Adrenal gland (tissue), 12 donors: ENCODE results near the gene CCNO. TPM values are rescaled to one million over a fixed set of nuclear protein-coding genes. Genes with fewer than 3 reads are reported as not detected.

Source experiments
- DNase-seq, 7 donors: peaks; one replicate each; pipeline ENCODE4 v3.0.0-alpha.2; 2019 to 2020
- H3K27ac ChIP-seq, 5 donors: fragments of 200-600 bp; sonication (generic) in 4 of 5; 1 replicate in 3 of 5; 2 replicates in 2 of 5; pipeline versions ENCODE4 v1.5.1 to v1.8.0; 2016 to 2020; ENCODE audit warnings: mild to moderate bottlenecking in 1 of 5
- H3K27me3 ChIP-seq: fragments of 200-600 bp; 2 replicates; pipeline ENCODE4 v1.8.0; 2021
- H3K36me3 ChIP-seq, 2 donors: fragments of 200-600 bp; replicated peaks in 1 of 2; 1 replicate in 1 of 2; 2 replicates in 1 of 2; pipeline versions ENCODE4 v1.5.1 to v1.8.0; 2018 to 2022
- H3K4me1 ChIP-seq, 2 donors: fragments of 200-600 bp; replicated peaks in 1 of 2; 1 replicate in 1 of 2; 2 replicates in 1 of 2; pipeline versions ENCODE4 v1.5.1 to v1.8.0; 2018 to 2021
- H3K4me3 ChIP-seq, 4 donors: fragments of 200-600 bp; sonication (generic) in 3 of 4; one replicate each; pipeline ENCODE4 v1.5.1; 2016 to 2018
- H3K9me3 ChIP-seq, 3 donors: fragments of 200-600 bp; sonication (generic) in 1 of 3; replicated peaks in 1 of 3; 1 replicate in 2 of 3; 2 replicates in 1 of 3; pipeline versions ENCODE4 v1.5.1 to v1.8.0; 2016 to 2021
- CTCF ChIP-seq, 6 experiments: fragments of 450-650 bp in 4 of 6; fragments of 200-600 bp in 2 of 6; sonication (generic) in 1 of 6; IDR thresholded peaks; 1 replicate in 5 of 6; 2 replicates in 1 of 6; pipeline versions ENCODE4 v1.5.1 to v1.8.0; 2016 to 2021; ENCODE audit warnings: antibody characterized with exemption in 6 of 6, mild to moderate bottlenecking in 2 of 6, moderate library complexity in 1 of 6
- POLR2A ChIP-seq, 2 donors: fragments of 450-650 bp; IDR thresholded peaks; one replicate each; pipeline ENCODE4 v1.6.1; 2017; ENCODE audit warnings: antibody characterized with exemption in 2 of 2, mild to moderate bottlenecking in 2 of 2, moderate library complexity in 1 of 2
- WGBS, 4 donors: extraction: QIAGEN DNeasy Blood & Tissue Kit in 2 of 4; methylation state at CpG; one replicate each; pipeline versions ENCODE4 v1.1.5 to v1.1.7; 2013 to 2017; 5-methylcytosine and 5-hydroxymethylcytosine counted together
- intact Hi-C, 2 donors: fragments of 100-400 bp; cut with DNase I; formaldehyde crosslinking; loops; one replicate each; pipeline versions ENCODE4 v1.14.1 to v1.15.0; 2022 to 2023
- polyA plus RNA-seq, 3 donors: library from polyadenylated mRNA; stranded (reverse); fragments of 200-250 nt in 2 of 3; fragments of 350-450 nt in 1 of 3; fragmentation: Illumina TruSeq in 1 of 3; extraction: RNeasy Lipid Tissue Mini Kit (QIAGEN cat#74804) in 1 of 3; gene quantifications; one replicate each; pipeline ENCODE4 v1.2.3, GENCODE V29; 2013 to 2014
- total RNA-seq, 9 donors: library from RNA; depleted of rRNA in 4 of 9; stranded (reverse); fragments of >200 nt in 4 of 9; fragments of 120-200 nt in 1 of 9; fragmentation: NEBNext Ultra II Directional in 1 of 9; extraction: Animal tissue kit (Norgen Biotek cat#: 25700) in 1 of 9; gene quantifications; one replicate each; pipeline versions ENCODE4 v1.1.0 to v1.2.4, GENCODE V29; 2013 to 2023
- donor health status: healthy with polysubstance abuse.
- donor health status: Bipolar disorder and iron deficiency.
- donor health status: DM: yes; HTN: yes; CAD: no.
- donor health status: DM: no; HTN: no; CAD: no.
- donor health status: DM: no; HTN: no; CAD: no.
- donor health status: DM: yes; HTN: yes; CAD: no.

Gene CCNO
- total and polyA plus RNA-seq, 12 donors = 0.06 to 1.1 (median 0.80) TPM; not detected in 3

GRCh38 chr5:55219770-55220169 lies 13.6 kb downstream of the CCNO start:
- WGBS, 4 donors = 88 to 97% (median 90%) methylated on average over 3 of the region's 3 CpGs
- H3K27ac ChIP-seq = no peak overlapping the region
- no peaks in the 10 kb centered on the region for H3K36me3 ChIP-seq
- DNase-seq = no peak
- TF ChIP-seq CTCF (IDR thresholded peaks at IDR 0.05) (no peak), POLR2A (IDR thresholded peaks at IDR 0.05) (no peak)
- peaks cover 51% of the 10 kb centered on the region for H3K27me3 ChIP-seq
- H3K4me1 ChIP-seq = peaks cover 4 to 6% of the 10 kb centered on the region in 2 donors
- intact Hi-C loops = loop anchor here in 1 of 2 donors (10.0 kb wide), 1 partner anchor 45 kb away; the partner anchor contains the start of gene CDC20B
- H3K9me3 ChIP-seq = no peaks in the 10 kb centered on the region
- no peak overlapping the region for H3K4me3 ChIP-seq

- no peak for TF ChIP-seq CTCF (IDR thresholded peaks at IDR 0.05)
- WGBS, 4 donors = 43 to 70% (median 59%) methylated on average over 4 of the region's 4 CpGs
- H3K4me3 ChIP-seq = no peak overlapping the region
- H3K4me1 ChIP-seq = peaks cover 4 to 6% of the 10 kb centered on the region in 2 donors
- intact Hi-C loops = no loop called here
- H3K36me3 ChIP-seq = no peaks in the 10 kb centered on the region
- DNase-seq = no peak
- H3K27ac ChIP-seq = no peak overlapping the region
- peaks cover 43% of the 10 kb centered on the region for H3K27me3 ChIP-seq
- H3K9me3 ChIP-seq = no peaks in the 10 kb centered on the region
Measured at GRCh38 chr5:55218967-55219366, 14.4 kb downstream of the CCNO start.

GRCh38 chr5:55211184-55211874 lies 22.1 kb downstream of the CCNO start:
- 73 to 86% (median 81%) methylated on average over 2 of the region's 2 CpGs for WGBS, 4 donors
- Histone ChIP-seq H3K36me3 (no peaks in the 10 kb centered on the region), H3K9me3 (no peaks in the 10 kb centered on the region), H3K27me3 (peaks cover 2% of the 10 kb centered on the region), H3K4me3 (no peak overlapping the region), H3K27ac (no peak overlapping the region), H3K4me1 (no peaks in the 10 kb centered on the region)
- intact Hi-C loops = no loop called here
- TF ChIP-seq POLR2A (IDR thresholded peaks at IDR 0.05) = no peak
- TF ChIP-seq CTCF (IDR thresholded peaks at IDR 0.05) = no peak
- no peak for DNase-seq

GRCh38 chr5:55205001-55205400 lies 28.4 kb downstream of the CCNO start:
- intact Hi-C loops = no loop called here
- no peak for DNase-seq
- Histone ChIP-seq H3K9me3 (no peaks in the 10 kb centered on the region), H3K27ac (no peak overlapping the region), H3K4me1 (no peaks in the 10 kb centered on the region), H3K27me3 (peaks cover 5% of the 10 kb centered on the region), H3K4me3 (no peak overlapping the region), H3K36me3 (no peaks in the 10 kb centered on the region)
- TF ChIP-seq CTCF (IDR thresholded peaks at IDR 0.05) (no peak), POLR2A (IDR thresholded peaks at IDR 0.05) (no peak)
- 51 to 65% (median 53%) methylated on average over 2 of the region's 2 CpGs for WGBS, 4 donors
